A549 (cell line): Measurements from ENCODE around the gene KCNAB1.

Experiments
- GATA3 ChIP-seq: IDR thresholded peaks from 2 replicates; pipeline ENCODE4 v1.6.1; 2012; ENCODE audit warnings: borderline replicate concordance
- KDM1A ChIP-seq: fragments of 200-600 bp; sonication (generic); IDR thresholded peaks from 2 replicates; pipeline ENCODE4 v1.6.1; 2016; ENCODE audit warnings: low read depth, mild to moderate bottlenecking
- MAFK ChIP-seq: fragments of 450-650 bp; IDR thresholded peaks from 2 replicates; pipeline ENCODE4 v1.6.1; 2014; ENCODE audit not compliant: partially characterized antibody
- MAZ ChIP-seq: fragments of 150-350 bp; IDR thresholded peaks from 2 replicates; pipeline ENCODE4 v1.6.1; 2014; ENCODE audit warnings: antibody characterized with exemption, low read depth, low read length, borderline replicate concordance
- POLR2A ChIP-seq: IDR thresholded peaks from 2 replicates; pipeline ENCODE4 v1.6.1; 2012; ENCODE audit warnings: mild to moderate bottlenecking, low read length
- RCOR1 ChIP-seq: fragments of 150-350 bp; IDR thresholded peaks from 2 replicates; pipeline ENCODE4 v1.6.1; 2014; ENCODE audit warnings: antibody characterized with exemption, low read length, low read depth
- SMC3 ChIP-seq: fragments of >200 bp; sonication (Bioruptor Twin); formaldehyde crosslinking; IDR thresholded peaks from 3 replicates; pipeline ENCODE4 v1.6.1; 2018; ENCODE audit warnings: inconsistent platforms
- TF ChIP-seq, protein P1 (sequence below): fragments of >200 bp; sonication (Bioruptor Twin); formaldehyde crosslinking; IDR thresholded peaks from 3 replicates; pipeline ENCODE4 v1.5.1; 2016
- TF ChIP-seq, protein P2 (sequence below): fragments of 150-350 bp; IDR thresholded peaks from 2 replicates; pipeline ENCODE4 v1.6.1; 2014; ENCODE audit warnings: low read depth, mild to moderate bottlenecking, low read length

DNA sequence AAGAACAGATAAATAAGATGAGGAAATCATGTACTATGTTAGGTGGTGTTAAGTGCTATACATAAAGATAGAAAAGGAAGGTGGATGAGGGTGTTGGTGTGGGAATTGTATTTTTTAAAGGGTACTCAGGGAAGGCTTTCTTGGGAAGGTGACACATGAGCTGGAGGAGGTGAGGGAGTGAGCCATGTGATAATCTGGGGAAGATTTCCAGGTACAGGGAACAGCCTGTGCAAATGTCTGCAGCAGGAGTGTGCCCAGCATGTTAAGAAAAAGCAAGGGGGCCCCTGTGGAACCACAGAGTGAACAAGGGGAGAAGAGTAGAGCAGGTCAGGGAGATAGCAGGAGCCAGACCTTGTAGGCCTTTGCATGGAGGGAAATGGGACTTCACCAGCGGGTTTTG, 258.9 kb downstream of the KCNAB1 start:
- TF ChIP-seq, protein P1, sequence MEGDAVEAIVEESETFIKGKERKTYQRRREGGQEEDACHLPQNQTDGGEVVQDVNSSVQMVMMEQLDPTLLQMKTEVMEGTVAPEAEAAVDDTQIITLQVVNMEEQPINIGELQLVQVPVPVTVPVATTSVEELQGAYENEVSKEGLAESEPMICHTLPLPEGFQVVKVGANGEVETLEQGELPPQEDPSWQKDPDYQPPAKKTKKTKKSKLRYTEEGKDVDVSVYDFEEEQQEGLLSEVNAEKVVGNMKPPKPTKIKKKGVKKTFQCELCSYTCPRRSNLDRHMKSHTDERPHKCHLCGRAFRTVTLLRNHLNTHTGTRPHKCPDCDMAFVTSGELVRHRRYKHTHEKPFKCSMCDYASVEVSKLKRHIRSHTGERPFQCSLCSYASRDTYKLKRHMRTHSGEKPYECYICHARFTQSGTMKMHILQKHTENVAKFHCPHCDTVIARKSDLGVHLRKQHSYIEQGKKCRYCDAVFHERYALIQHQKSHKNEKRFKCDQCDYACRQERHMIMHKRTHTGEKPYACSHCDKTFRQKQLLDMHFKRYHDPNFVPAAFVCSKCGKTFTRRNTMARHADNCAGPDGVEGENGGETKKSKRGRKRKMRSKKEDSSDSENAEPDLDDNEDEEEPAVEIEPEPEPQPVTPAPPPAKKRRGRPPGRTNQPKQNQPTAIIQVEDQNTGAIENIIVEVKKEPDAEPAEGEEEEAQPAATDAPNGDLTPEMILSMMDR: no peak
- no peak for TF ChIP-seq MAFK
- no peak for TF ChIP-seq GATA3
- TF ChIP-seq, protein P2, sequence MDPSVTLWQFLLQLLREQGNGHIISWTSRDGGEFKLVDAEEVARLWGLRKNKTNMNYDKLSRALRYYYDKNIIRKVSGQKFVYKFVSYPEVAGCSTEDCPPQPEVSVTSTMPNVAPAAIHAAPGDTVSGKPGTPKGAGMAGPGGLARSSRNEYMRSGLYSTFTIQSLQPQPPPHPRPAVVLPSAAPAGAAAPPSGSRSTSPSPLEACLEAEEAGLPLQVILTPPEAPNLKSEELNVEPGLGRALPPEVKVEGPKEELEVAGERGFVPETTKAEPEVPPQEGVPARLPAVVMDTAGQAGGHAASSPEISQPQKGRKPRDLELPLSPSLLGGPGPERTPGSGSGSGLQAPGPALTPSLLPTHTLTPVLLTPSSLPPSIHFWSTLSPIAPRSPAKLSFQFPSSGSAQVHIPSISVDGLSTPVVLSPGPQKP: no peak
- TF ChIP-seq RCOR1: no peak
- TF ChIP-seq MAZ: no peak
- TF ChIP-seq SMC3: no peak
- no peak for TF ChIP-seq POLR2A
- no peak for TF ChIP-seq KDM1A
